Endothelial cell of umbilical vein (primary cell): Measurements from ENCODE around the gene MGAT5B. TPM values are rescaled to one million over a fixed set of nuclear protein-coding genes. Genes with fewer than 3 reads are reported as not detected.

Experiments used
- BruUV-seq: library from RNA; stranded (reverse); fragments of 400-500 nt; replicated peaks from 2 replicates; lab custom pipeline; 2021; lab: Mats Ljungman, UMichigan
- CTCF ChIA-PET: fragments of 300-600, 350-600 bp; sonication (Branson Sonifier 250); formaldehyde crosslinking; loops from one replicate; lab custom pipeline; 2021; ENCODE audit warnings: antibody characterized with exemption, inconsistent platforms; lab: Charles Lee
- POLR2A ChIA-PET: fragments of 300-600, 350-600 bp; sonication (Branson Sonifier 250); formaldehyde crosslinking; loops from one replicate; lab custom pipeline; 2021; ENCODE audit warnings: antibody characterized with exemption, inconsistent platforms; lab: Charles Lee
- DNase-seq: peaks from one replicate; pipeline ENCODE4 v3.0.0-alpha.2; 2011; ENCODE audit warnings: low read depth, low spot score
- FAIRE-seq: peaks from 2 replicates; lab custom pipeline; 2011; peaks lifted over from hg19 to GRCh38; lab: Jason Lieb, UNC
- H2AFZ ChIP-seq: 2 replicates; pipeline ENCODE4 v1.6.0; 2012; ENCODE audit warnings: low read depth, low read length, control low read depth, inconsistent platforms
- H3K27ac ChIP-seq: 2 replicates; pipeline ENCODE4 v1.5.1; 2011; ENCODE audit warnings: low read depth, mild to moderate bottlenecking, control low read depth, low read length, moderate library complexity; ENCODE audit not compliant: insufficient read depth
- H3K27me3 ChIP-seq, 2 experiments: 2 replicates each; pipeline versions ENCODE4 v1.6.0 to v1.6.1; 2011; ENCODE audit warnings: low read length in 2 of 2, mixed read lengths in 1 of 2; ENCODE audit not compliant: control insufficient read depth in 2 of 2, insufficient read depth in 2 of 2
- H3K36me3 ChIP-seq, 2 experiments: 2 replicates in 1 of 2; 3 replicates in 1 of 2; pipeline ENCODE4 v1.5.1; 2011; ENCODE audit warnings: low read length in 2 of 2, mild to moderate bottlenecking in 1 of 2, moderate library complexity in 1 of 2; ENCODE audit not compliant: control insufficient read depth in 2 of 2, insufficient read depth in 2 of 2; ENCODE audit errors: extremely low read depth in 1 of 2
- H3K4me1 ChIP-seq: 3 replicates; pipeline ENCODE4 v1.5.1; 2011; ENCODE audit warnings: mild to moderate bottlenecking, low read length; ENCODE audit not compliant: control insufficient read depth, insufficient read depth; ENCODE audit errors: extremely low read depth
- H3K4me2 ChIP-seq: 2 replicates; pipeline ENCODE4 v1.6.1; 2011; ENCODE audit warnings: low read length, control low read depth, mixed read lengths; ENCODE audit not compliant: insufficient read depth
- H3K4me3 ChIP-seq, 3 experiments: fragments of 200-600 bp in 1 of 3; sonication (generic), shearing (Covaris generic) in 1 of 3; replicated peaks in 1 of 3; 2 replicates each; pipeline ENCODE4 v1.5.1; 2011 to 2016; ENCODE audit warnings: control low read depth in 3 of 3, low read length in 3 of 3, mild to moderate bottlenecking in 2 of 3, inconsistent platforms in 1 of 3, low read depth in 1 of 3, moderate library complexity in 1 of 3; ENCODE audit not compliant: insufficient read depth in 1 of 3
- H3K79me2 ChIP-seq: 2 replicates; pipeline ENCODE4 v1.6.0; 2012; ENCODE audit warnings: low read length, inconsistent platforms; ENCODE audit not compliant: control insufficient read depth, insufficient read depth
- H3K9ac ChIP-seq: replicated peaks from 2 replicates; pipeline ENCODE3; 2011; ENCODE audit warnings: low read length, control low read depth; ENCODE audit not compliant: insufficient read depth; ENCODE audit errors: extremely low read depth
- H3K9me1 ChIP-seq: replicated peaks from 3 replicates; pipeline ENCODE4 v1.6.0; 2011; ENCODE audit warnings: mild to moderate bottlenecking, low read length; ENCODE audit not compliant: control insufficient read depth, insufficient read depth; ENCODE audit errors: extremely low read depth
- H3K9me3 ChIP-seq: replicated peaks from 2 replicates; pipeline ENCODE4 v1.5.1; 2012; ENCODE audit warnings: low read length, inconsistent platforms; ENCODE audit not compliant: control insufficient read depth, insufficient read depth
- H4K20me1 ChIP-seq: replicated peaks from 2 replicates; pipeline ENCODE3; 2011; ENCODE audit warnings: mild to moderate bottlenecking, low read length; ENCODE audit not compliant: control insufficient read depth, insufficient read depth; ENCODE audit errors: extremely low read depth
- EZH2 ChIP-seq: IDR thresholded peaks from 2 replicates; pipeline ENCODE4 v1.6.1; 2012; ENCODE audit warnings: borderline replicate concordance, low read depth, mild to moderate bottlenecking, moderate library complexity, low read length, inconsistent platforms; ENCODE audit not compliant: severe bottlenecking
- FOS ChIP-seq: IDR thresholded peaks from 2 replicates; pipeline ENCODE4 v1.6.1; 2011; ENCODE audit warnings: mild to moderate bottlenecking, low read length, moderate library complexity, borderline replicate concordance; ENCODE audit not compliant: insufficient read depth
- GATA2 ChIP-seq: IDR thresholded peaks from 2 replicates; pipeline ENCODE4 v1.7.0; 2011; ENCODE audit warnings: low read depth, mild to moderate bottlenecking, moderate library complexity, mixed read lengths, low read length; ENCODE audit not compliant: insufficient read length, insufficient read depth
- JUN ChIP-seq: IDR thresholded peaks from 2 replicates; pipeline ENCODE4 v1.6.1; 2011; ENCODE audit warnings: borderline replicate concordance, low read depth; ENCODE audit not compliant: insufficient read length, insufficient read depth
- MYC ChIP-seq: IDR thresholded peaks from one replicate; pipeline ENCODE4 v1.6.1; 2011; ENCODE audit warnings: mild to moderate bottlenecking, low read depth, low read length
- POLR2A ChIP-seq: IDR thresholded peaks from 2 replicates; pipeline ENCODE4 v1.6.1; 2012; ENCODE audit warnings: low read depth, mild to moderate bottlenecking, control low read depth, low read length
- POLR2AphosphoS5 ChIP-seq: IDR thresholded peaks from 2 replicates; pipeline ENCODE4 v1.6.1; 2012; ENCODE audit warnings: low read depth, mild to moderate bottlenecking, control low read depth, low read length, moderate library complexity; ENCODE audit not compliant: insufficient read depth
- dilution Hi-C: fragments of 300-500 bp; cut with MboI; formaldehyde crosslinking; loops from one replicate; pipeline ENCODE4 v1.15.0; 2019; ENCODE audit warnings: low sequenced_read_pairs; ENCODE audit not compliant: extremely low pct_ligation_motif_present
- intact Hi-C: fragments of 100-400 bp; cut with micrococcal nuclease; formaldehyde crosslinking; loops from one replicate; pipeline ENCODE4 v1.10.0; 2022
- polyA plus RNA-seq, 4 experiments: library from polyadenylated mRNA; depleted of rRNA in 3 of 4; stranded (reverse) in 3 of 4; unstranded in 1 of 4; fragments of >200 nt; gene quantifications; 2 replicates each; pipeline versions ENCODE4 v1.2.1 to v1.2.3, GENCODE V29; 2011 to 2012; ENCODE audit warnings: missing spikeins in 1 of 4
- total RNA-seq: library from RNA; stranded (reverse); gene quantifications from 2 replicates; pipeline ENCODE4 v1.2.3, GENCODE V29; 2021
- TF ChIP-seq, protein P1 (sequence below), 2 donors: IDR thresholded peaks; 1 replicate in 1 of 2; 2 replicates in 1 of 2; pipeline ENCODE4 v1.5.1; 2011; ENCODE audit warnings: low read length in 2 of 2, mild to moderate bottlenecking in 2 of 2, moderate library complexity in 2 of 2, control low read depth in 1 of 2, inconsistent platforms in 1 of 2, low read depth in 1 of 2; ENCODE audit not compliant: insufficient read depth in 1 of 2; ENCODE audit errors: extremely low read depth in 1 of 2
- TF ChIP-seq, protein P2 (sequence below): IDR thresholded peaks from 2 replicates; pipeline ENCODE4 v1.6.1; 2011; ENCODE audit not compliant: insufficient read depth, insufficient read length

The MGAT5B gene
- total and polyA plus RNA-seq, 2 donors (not counting 3 experiments of a cell fraction or from before 2014, with no cell fraction given) = 1.7 to 2.1 TPM

DNA sequence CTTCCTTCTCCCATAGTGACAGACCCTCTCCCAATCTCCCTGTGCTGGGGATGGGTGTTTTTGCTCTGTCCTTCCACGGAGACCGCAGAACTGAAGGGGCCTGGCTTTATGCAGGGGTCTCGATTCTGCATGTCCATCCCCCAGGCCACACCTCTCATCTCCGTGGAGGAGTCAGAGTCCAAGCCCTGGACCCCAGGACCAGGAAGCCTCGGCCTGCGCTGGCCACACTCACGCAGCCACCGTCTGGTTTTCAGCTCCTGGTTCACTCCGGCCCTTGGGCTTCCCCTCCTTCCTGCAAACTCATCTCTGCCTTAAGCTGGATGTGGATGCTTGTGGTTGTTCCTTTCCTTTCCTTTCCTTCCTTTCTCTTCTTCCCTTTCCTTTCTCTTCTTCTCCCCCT, 90.8 kb downstream of the MGAT5B start:
- Histone ChIP-seq H3K27me3 (no peaks in the 10 kb centered on the region), H3K36me3 (no peaks in the 10 kb centered on the region), H3K4me3 (no peak overlapping the region), H3K9me1 (no peaks in the 10 kb centered on the region), H3K9me3 (no peaks in the 10 kb centered on the region), H3K9ac (no peak overlapping the region), H3K4me1 (no peaks in the 10 kb centered on the region), H2AFZ (no peak overlapping the region), H3K79me2 (no peaks in the 10 kb centered on the region), H3K4me2 (no peak overlapping the region), H3K27ac (no peak overlapping the region), H4K20me1 (no peaks in the 10 kb centered on the region)
- TF ChIP-seq, protein P1, sequence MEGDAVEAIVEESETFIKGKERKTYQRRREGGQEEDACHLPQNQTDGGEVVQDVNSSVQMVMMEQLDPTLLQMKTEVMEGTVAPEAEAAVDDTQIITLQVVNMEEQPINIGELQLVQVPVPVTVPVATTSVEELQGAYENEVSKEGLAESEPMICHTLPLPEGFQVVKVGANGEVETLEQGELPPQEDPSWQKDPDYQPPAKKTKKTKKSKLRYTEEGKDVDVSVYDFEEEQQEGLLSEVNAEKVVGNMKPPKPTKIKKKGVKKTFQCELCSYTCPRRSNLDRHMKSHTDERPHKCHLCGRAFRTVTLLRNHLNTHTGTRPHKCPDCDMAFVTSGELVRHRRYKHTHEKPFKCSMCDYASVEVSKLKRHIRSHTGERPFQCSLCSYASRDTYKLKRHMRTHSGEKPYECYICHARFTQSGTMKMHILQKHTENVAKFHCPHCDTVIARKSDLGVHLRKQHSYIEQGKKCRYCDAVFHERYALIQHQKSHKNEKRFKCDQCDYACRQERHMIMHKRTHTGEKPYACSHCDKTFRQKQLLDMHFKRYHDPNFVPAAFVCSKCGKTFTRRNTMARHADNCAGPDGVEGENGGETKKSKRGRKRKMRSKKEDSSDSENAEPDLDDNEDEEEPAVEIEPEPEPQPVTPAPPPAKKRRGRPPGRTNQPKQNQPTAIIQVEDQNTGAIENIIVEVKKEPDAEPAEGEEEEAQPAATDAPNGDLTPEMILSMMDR (IDR thresholded peaks at IDR 0.05; ENCODE audit: extremely low read depth in 1 of 2, insufficient read depth in 1 of 2, low read depth in 1 of 2, low read length in 2 of 2) = no peak
- TF ChIP-seq POLR2AphosphoS5 (no peak), MYC (no peak), JUN (no peak), FOS (no peak), POLR2A (no peak), GATA2 (no peak), EZH2 (no peak)
- TF ChIP-seq, protein P2, sequence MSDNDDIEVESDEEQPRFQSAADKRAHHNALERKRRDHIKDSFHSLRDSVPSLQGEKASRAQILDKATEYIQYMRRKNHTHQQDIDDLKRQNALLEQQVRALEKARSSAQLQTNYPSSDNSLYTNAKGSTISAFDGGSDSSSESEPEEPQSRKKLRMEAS = no peak
- POLR2A ChIA-PET = no interaction called here
- FAIRE-seq = no peak
- intact Hi-C loops = no loop called here
- dilution Hi-C loops = no loop called here
- no TSS peak for BruUV-seq
- no peak for DNase-seq
- CTCF ChIA-PET = interaction anchor here (0.8 kb wide), 1 partner anchor 40 kb away, joined by 4 read pairs; no protein-coding TSS in a partner anchor
